ENCODE measurements around the gene OSBP2.

DNA sequence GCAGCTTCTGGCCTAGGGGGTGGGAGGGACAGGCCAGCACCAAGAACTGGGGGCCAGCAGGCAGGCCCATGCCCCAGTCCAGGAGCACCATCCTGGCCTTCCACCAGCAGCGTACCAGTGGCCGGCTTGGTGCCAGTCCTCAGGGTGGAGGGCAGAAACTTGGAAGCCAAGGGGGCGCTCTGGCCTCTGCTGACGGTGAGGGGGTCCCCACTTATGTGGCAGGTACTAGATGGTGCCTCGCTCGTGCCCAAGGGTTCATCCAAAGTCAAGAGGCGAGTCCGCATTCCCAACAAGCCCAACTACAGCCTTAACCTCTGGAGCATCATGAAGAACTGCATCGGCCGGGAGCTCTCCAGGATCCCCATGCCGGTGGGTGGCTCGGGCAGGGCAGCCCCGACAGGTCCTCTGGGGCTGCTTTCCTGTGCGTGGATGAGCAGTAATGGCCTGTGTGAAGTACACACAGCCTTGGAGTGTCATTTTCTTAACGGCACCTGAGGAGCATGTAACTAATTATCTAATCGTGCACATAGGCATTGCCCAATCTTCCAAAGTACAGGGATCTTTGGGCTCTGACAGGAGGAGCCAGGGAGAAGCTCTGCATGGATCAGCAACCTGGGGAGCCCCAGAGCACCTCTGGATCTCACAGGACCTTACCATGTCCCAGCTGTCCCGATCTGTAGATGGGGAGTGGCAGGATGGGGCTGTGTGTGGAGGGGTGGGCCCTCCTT, 194.8 kb downstream of the OSBP2 start:
- no peak for TF ChIP-seq POLR2A (IDR thresholded peaks at IDR 0.05)
- TF ChIP-seq, protein P1, sequence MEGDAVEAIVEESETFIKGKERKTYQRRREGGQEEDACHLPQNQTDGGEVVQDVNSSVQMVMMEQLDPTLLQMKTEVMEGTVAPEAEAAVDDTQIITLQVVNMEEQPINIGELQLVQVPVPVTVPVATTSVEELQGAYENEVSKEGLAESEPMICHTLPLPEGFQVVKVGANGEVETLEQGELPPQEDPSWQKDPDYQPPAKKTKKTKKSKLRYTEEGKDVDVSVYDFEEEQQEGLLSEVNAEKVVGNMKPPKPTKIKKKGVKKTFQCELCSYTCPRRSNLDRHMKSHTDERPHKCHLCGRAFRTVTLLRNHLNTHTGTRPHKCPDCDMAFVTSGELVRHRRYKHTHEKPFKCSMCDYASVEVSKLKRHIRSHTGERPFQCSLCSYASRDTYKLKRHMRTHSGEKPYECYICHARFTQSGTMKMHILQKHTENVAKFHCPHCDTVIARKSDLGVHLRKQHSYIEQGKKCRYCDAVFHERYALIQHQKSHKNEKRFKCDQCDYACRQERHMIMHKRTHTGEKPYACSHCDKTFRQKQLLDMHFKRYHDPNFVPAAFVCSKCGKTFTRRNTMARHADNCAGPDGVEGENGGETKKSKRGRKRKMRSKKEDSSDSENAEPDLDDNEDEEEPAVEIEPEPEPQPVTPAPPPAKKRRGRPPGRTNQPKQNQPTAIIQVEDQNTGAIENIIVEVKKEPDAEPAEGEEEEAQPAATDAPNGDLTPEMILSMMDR (IDR thresholded peaks at IDR 0.05): no peak
- no peak for TF ChIP-seq EP300 (IDR thresholded peaks at IDR 0.05)

Data from tibial nerve (tissue), 4 donors.